Activated CD4-positive, alpha-beta T cell treated with anti-CD3 and anti-CD28 coated beads for 4 hours (primary cell): Measurements from ENCODE around the gene EPHB1.
"Not testable (repeated sequence)": the region's sequence is repeated elsewhere in the genome, so short reads cannot be mapped to it uniquely, and the experiment has no call there.

Experiments
- DNase-seq, 2 donors: peaks; one replicate each; pipeline ENCODE4 v3.0.0-alpha.2; 2020

Gene EPHB1

GRCh38 chr3:135178566-135178965 is 383.5 kb downstream of the EPHB1 start:
- no peak for DNase-seq

DNA sequence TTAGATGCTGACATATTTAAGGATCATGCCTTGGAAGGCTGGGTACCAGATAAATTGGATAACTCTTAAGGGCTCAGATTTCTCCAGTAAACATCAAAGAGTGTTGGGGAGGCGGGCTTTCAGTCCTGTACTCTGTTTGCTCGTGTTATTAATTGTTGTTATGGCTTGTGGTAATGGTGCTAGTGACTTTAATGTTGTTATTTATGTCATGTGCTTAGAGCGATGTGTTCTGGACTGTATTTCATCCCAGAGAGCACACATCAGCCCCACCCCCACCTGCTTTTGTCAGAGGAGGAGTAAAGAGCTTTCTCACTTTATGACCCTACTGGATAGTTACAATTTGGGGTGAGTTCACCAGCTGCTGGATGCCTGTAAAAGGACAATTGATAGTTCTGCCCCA is 386.3 kb downstream of the EPHB1 start:
- no peak for DNase-seq

GRCh38 chr3:135182364-135182998 is 387.4 kb downstream of the EPHB1 start:
- DNase-seq, result no peak

GRCh38 chr3:135190658-135191057 is 395.6 kb downstream of the EPHB1 start:
- DNase-seq, result no peak

DNA sequence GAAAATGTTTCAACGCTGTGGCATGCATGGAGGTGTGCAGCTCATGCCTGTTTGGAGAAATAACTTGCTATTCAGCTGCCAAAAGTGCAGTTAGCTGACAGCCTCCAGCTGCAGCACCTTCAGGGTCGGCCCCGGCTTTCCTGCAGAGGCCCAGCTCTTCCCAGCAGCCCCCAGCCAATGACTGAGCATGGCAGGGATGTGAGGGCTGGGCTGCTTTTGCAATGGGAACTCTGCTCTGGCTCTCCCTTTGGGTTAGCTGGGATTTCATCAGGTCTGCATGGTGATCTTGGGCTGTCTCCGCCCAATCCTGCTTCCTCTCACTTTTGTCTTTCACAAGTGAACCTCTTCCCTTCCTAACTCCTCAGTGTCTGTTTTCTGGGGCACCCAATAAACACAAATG is 396.6 kb downstream of the EPHB1 start:
- DNase-seq, result no peak

DNA sequence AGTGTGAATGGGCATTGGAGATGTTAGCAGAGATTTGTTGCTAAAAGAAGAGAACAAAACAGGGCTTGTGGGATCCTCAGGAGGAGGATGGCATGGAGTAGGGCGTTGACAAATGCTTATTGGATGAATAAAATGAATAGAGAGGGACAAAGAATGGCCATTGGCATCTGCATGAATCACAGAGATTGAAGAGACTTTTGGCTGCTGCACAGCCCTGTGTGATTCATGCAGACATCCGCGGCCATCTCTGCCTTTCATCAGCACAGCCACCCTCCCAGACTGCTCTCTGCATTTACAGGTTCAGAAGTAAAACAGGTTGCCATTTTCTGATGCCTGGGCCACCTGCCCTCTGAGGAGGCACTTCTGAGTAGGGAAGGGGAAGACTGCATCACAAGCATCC is 397.9 kb downstream of the EPHB1 start:
- DNase-seq, result no peak

DNA sequence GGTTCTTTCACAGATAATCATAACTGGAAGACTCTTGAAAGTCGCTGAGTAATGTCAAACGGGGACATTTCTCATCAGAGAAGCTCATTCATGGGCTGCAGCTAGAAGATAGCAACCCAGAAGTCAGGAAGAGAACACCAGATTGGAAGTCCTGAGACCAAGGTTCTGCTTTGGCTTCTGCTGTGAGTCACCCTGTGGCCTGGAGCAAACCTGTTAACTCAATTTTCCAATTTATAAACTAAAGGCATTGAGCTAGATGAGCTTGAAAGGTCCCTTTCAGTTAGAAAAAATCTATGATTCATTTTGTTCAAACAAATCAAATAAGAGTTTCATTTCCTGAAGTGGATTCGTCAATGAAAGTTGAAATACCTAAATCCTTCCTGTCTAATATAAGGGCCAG is 402.2 kb downstream of the EPHB1 start:
- no peak for DNase-seq

DNA sequence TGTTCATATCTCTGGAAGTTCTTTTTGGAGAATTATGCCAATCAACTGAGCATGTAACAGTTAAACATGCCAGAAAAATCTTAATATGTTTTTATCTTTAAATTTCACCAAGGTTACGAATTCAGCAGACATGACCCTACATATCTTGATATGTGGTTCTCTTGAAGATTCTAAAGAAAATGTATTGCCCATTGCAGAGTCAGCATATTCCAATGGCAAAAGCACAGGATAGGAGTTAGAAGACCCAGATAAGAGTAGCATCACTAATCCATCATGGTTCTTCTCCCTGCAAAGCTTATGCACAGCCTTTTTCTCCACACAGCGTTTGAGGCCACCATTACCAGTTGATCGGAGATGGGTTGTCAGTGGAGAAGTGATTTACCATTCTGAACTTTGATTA is 402.8 kb downstream of the EPHB1 start:
- no peak for DNase-seq

DNA sequence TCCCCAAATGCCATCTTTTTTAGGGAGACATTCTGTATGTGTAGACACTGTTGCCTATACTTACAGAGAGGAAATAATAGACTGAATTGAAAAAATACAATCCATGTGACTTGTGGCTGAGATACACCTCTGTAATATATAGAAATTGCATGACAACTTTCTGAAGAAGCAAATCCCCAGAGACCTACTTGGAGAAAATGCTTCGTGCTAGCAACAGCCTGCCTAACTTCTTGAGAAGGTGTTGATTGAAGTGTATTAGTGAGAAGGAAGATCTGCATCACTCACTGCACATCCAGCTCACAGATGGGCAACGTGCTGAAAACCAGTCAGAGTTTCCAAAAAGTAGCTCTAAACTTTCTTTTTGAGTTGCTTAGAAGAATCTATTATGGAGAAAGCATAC is 404.1 kb downstream of the EPHB1 start:
- no peak for DNase-seq

DNA sequence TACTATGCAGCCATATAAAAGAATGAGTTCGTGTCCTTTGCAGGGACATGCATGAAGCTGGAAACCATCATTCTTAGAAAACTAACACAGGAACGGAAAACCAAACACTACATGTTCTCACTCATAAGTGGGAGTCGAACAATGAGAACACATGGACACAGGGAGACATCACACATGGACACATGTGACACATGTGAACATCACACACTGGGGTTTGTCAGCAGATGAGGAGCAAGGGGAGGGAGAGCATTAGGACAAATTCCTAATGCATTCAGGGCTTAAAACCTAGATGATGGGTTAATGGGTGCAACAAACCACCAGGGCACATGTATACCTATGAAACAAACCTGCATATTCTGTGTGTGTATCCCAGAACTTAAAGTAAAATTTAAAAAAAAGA is 408.0 kb downstream of the EPHB1 start:
- no peak for DNase-seq

DNA sequence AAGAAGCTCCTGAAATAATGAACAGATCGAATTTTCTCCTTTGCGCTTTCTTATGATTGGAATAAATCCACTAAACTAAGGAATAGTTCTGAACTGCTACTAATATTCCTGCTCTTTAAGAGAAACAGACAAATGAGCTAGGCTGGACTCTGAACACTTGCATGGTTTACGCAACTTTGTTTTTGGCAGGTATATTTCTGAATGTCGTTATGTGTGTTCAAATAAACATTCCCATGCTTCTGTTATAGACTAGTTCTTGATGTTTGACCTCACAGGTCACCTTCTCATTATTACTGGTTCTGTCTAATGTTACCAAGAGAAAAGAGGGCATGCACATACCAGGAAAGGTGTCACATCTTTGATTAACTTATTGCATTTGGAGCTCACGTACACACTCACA is 418.2 kb downstream of the EPHB1 start:
- no peak for DNase-seq

DNA sequence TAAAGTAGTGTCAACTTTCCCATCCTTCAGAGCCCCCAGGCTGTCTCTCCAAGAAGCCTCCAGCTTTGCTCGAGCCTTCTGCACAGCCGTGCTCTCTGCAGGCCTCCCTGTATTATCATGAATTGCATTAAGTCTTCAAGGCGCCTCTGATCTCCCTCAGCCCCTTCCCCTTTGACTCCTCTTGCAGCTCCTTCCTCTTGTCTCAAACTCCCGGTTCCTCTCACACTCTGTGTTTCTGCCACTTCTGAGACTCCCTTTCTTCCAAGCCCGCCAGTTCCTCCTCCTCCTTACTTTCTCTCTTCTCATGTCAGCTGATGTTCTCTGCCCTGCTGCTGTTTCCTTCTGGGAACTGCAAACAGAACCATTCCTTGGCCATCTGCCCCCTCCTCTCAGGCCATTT is 418.8 kb downstream of the EPHB1 start:
- DNase-seq, result no peak

DNA sequence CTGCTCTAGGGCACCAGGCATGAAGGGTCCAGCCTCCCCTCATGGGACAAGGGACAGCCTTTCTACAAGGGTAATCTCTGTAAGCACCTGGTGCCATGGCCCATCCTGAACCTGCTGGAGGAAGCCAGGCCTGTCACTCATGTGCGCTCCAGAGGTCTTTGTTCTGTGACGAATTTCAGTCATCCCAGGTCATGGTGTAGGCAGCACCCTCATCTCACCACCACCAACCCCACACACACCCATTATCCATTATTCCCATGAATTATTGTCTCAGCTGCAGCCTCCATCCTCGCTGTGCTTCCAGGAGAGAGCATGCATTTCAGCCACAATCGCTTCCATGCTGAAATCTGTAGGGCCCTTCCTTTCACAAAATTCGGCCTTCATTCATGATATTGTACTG is 419.3 kb downstream of the EPHB1 start:
- no peak for DNase-seq

- DNase-seq, result no peak
Observed at GRCh38 chr3:135215516-135215915, 420.5 kb downstream of the EPHB1 start.

- no peak for DNase-seq
Observed at GRCh38 chr3:135216659-135217058, 421.6 kb downstream of the EPHB1 start.

DNA sequence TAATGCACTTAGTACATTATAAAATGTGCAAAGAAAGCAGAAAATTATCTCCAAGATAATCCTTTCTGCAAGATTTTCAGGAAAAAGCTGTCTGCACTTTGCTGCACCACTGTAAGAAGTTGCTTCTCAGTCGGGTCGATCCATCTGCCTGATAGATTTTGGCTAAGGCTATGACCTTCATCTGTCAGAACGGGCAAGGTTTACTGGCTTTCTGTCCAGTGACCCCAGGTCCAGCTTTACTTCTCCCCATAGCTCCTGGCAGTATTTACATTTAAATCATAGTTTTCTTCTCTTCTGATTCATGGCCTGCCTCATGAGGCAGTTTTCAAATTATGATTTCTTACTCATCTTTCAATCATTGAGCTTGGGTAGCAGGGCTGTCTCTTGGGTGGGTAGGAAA is 422.7 kb downstream of the EPHB1 start:
- no peak for DNase-seq

DNA sequence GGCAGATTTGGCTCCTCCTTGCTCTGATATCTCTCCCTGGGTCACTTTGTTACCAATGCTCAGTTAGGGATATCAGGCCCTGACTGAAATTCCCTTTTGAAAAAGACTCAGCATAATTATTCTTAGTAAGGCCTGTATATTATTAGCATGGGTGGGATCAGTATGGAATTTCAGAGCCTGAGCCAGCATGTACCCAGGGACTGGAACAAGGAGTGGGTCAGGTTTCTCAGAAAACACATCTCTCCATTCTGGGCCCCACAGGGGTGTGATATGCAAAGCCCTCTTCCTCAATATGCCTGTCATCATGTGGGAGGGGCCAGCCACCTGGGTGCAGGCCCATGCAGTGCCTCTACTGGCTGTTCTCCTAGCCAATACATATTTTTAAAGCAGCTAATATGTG is 423.2 kb downstream of the EPHB1 start:
- no peak for DNase-seq

DNA sequence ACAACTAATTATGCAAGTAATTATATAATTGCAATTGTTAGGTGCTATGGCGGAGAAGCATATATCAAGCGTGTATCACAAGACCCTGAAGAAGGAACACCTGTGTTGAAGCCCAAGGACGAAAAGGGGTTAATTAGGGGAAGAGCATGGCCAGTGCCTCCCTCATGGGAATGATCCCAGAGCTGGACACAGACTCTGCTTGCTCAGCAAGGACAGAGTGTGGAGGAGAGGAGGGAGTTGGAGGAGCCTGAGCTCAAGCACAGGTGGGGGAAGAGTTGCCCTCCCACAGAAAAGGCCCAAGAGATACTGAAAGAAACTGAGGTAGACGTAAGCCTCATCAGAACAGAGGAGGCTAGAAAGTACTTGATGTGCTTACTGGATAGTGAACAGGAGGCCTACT is 423.7 kb downstream of the EPHB1 start:
- DNase-seq, result no peak

- DNase-seq, result no peak
Observed at GRCh38 chr3:135224815-135225362, 429.8 kb downstream of the EPHB1 start.

DNA sequence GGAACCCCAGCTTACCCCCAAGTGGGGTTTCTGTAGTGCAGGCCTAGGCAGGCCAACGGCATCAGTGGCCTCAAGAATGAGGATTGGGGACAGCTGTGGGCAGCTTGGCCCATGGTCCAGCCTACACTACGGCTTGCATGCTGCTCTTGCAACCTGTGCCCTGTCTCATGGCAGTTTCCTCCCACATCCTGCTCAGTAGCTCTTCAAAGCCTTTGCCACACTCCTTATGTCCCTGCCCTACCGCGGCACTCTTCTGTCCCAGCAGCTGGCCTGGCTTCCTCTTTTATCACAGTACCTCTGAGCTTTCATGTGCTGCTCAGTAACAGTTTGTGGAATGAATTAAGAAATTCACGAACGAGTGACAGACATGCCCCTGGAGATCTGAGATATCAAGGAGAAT is 431.0 kb downstream of the EPHB1 start:
- DNase-seq, result no peak

- no peak for DNase-seq
Observed at GRCh38 chr3:135228201-135228600, 433.1 kb downstream of the EPHB1 start.

DNA sequence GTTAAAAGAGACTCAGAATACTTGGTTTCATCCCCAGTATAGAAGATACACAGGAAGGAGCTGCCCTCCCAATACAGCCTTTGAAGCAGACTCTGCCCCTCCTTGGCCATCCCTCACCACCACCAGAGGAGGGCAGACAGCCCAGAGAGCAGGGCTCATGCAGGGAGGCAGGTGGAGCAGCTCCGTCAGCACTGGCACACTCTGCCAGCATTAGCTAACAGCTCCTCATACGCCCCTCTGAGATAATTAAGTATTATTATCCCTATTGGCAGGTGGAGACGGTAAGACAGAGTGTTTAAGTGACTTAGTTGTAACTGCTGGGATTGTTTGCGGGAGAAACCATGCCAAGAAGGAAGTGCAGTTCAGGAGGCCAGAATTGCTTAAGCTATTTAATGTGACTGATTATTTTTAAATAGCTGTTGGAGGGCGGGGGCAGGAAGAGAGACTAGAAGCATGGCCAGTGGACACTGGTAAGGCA is 434.0 kb downstream of the EPHB1 start:
- DNase-seq, result no peak

DNA sequence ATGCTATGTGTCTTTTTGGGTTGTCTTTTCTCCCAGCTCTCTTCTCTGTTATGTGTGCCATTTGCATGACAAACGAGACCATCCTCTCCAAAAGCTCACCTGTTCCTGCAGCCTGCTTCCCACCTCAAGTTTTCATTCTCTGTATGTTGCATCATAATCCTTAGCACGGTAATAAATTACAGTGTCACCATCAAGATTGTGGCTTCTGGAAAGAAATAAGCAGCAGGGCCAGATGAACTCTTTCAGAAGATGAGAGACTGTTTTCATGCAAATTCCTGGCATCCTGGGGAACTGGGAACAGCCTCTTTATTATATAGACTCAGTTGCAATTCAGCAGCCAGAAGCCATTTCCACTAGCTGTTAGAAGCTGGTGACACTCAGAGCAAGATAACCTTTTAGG is 436.7 kb downstream of the EPHB1 start:
- DNase-seq, result no peak

DNA sequence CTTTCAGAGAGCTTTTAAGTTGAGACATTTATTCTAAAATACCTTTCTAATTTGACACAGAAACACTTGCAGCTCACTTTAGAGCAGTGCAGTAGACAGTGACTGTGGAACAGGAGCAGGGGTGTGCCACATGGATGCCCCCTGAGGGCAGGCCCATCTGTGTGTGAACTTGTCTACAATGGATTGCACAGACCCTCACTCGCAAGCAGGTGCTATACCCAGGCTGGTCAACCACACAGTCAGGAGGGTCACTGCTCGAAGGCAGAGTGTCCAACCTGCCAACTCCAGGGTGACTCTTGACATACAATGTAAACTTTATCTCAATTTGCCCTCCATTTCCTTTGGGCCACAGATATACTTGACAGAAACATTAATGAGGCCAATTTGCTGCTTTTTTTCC is 437.2 kb downstream of the EPHB1 start:
- no peak for DNase-seq

DNA sequence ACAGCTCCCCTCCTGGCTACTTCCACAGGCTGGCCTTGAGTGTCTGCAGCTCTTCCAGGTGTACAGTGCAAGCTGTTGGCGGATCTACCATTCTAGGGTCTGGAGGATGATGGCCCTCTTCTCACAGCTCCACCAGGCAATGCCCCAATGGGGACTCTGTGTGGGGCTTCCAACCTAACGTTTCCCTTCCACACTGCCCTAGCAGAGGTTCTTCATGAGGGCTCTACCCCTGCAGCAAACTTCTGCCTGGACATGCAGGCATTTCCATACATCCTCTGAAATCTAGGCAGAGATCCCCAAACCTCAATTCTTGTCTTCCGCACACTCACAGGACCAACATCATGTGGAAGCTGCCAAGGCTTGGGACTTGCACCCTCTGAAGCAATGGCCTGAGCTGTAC is 438.4 kb downstream of the EPHB1 start:
- not testable (repeated sequence) for DNase-seq
